Mucosa of descending colon (tissue), 3 donors: ENCODE results near the gene CTNNBIP1. TPM values are rescaled to one million over a fixed set of nuclear protein-coding genes. Genes with fewer than 3 reads are reported as not detected.
A peak's percentile ranks its signal among the peaks of the same experiment; 100 is the strongest.

ENCODE experiments used
- ATAC-seq: fragments of 200-7000 bp; cut with Tn5 transposase; one replicate; pipeline ENCODE4 v1.9.1; 2020; ENCODE audit warnings: mild to moderate bottlenecking, moderate library complexity
- DNase-seq, 3 donors: peaks; one replicate each; pipeline ENCODE4 v3.0.0-alpha.2; 2020
- H3K36me3 ChIP-seq: fragments of 200-600 bp; one replicate; pipeline ENCODE4 v1.8.0; 2021; ENCODE audit warnings: low read depth, mild to moderate bottlenecking
- H3K4me1 ChIP-seq: fragments of 200-600 bp; one replicate; pipeline ENCODE4 v1.8.0; 2021; ENCODE audit warnings: low read depth, mild to moderate bottlenecking
- H3K4me3 ChIP-seq: fragments of 200-600 bp; one replicate; pipeline ENCODE4 v1.8.0; 2021; ENCODE audit warnings: mild to moderate bottlenecking
- H3K9me3 ChIP-seq: fragments of 200-600 bp; one replicate; pipeline ENCODE4 v1.8.0; 2021; ENCODE audit warnings: mild to moderate bottlenecking
- intact Hi-C, 2 donors: fragments of 100-400 bp; cut with DNase I in 1 of 2; cut with micrococcal nuclease in 1 of 2; formaldehyde crosslinking; loops; one replicate each; pipeline versions ENCODE4 v1.11.0 to v1.11.1; 2022; cut with DNase I, micrococcal nuclease
- total RNA-seq, 3 donors: library from RNA; stranded (reverse); fragmentation: NEBNext Ultra II Directional in 2 of 3; extraction: Animal tissue kit (Norgen Biotek cat#: 25700) in 2 of 3; gene quantifications; one replicate each; pipeline versions ENCODE4 v1.2.1 to v1.2.4, GENCODE V29; 2021 to 2023
- TF ChIP-seq, protein P1 (sequence below): fragments of 200-600 bp; IDR thresholded peaks from one replicate; pipeline ENCODE4 v1.8.0; 2022; ENCODE audit warnings: antibody characterized with exemption, mild to moderate bottlenecking
- donor health status: DM: no; HTN: no; CAD: no; lungs with moderate emphysema.
- donor health status: DM: no; HTN: no; CAD: no.
- donor health status: DM: no; HTN: yes; CAD: no.

Gene CTNNBIP1
- total RNA-seq, 3 donors from 2014 or later: 20.0 to 24.4 (median 23.3) TPM

DNA sequence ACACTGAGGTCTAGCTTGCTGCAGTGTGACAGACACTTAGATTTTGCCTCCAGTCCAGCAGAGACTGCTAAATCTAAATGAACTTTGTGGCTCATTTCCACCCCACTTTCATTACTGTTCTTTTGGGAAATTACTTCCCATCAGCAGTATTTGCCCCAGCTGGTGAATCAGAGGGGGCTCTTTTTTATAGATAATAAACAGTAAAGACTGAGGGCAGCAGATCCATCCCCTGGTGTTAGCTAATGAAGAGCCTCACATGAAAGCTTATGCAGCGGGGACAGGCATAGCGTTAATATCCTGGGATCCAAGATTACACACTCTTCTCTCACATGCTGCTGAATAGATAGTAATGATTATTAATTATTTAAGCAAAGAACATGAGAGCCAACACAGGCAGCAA lies 6.4 kb upstream of the CTNNBIP1 start:
- H3K9me3 ChIP-seq: no peaks in the 10 kb centered on the region
- TF ChIP-seq, protein P1, sequence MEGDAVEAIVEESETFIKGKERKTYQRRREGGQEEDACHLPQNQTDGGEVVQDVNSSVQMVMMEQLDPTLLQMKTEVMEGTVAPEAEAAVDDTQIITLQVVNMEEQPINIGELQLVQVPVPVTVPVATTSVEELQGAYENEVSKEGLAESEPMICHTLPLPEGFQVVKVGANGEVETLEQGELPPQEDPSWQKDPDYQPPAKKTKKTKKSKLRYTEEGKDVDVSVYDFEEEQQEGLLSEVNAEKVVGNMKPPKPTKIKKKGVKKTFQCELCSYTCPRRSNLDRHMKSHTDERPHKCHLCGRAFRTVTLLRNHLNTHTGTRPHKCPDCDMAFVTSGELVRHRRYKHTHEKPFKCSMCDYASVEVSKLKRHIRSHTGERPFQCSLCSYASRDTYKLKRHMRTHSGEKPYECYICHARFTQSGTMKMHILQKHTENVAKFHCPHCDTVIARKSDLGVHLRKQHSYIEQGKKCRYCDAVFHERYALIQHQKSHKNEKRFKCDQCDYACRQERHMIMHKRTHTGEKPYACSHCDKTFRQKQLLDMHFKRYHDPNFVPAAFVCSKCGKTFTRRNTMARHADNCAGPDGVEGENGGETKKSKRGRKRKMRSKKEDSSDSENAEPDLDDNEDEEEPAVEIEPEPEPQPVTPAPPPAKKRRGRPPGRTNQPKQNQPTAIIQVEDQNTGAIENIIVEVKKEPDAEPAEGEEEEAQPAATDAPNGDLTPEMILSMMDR: no peak

DNA sequence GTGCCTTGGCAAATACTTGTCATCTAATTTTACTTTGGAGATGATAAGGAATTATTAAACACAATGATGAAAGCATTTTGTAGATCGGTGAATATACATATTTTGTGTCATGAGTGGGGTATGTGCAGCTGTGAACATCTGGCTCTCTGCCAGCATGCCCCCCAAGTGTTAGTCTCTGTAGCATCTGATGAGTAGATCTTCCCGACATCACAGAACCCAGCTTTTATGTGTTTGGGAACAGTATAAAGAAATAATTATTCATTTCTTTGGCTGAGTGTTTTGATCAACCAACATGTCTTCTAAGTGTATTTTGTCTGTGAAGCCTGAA lies 4.5 kb upstream of the CTNNBIP1 start:
- TF ChIP-seq, protein P1: no peak
- DNase-seq: no peak
- ATAC-seq: no peak
- Histone ChIP-seq H3K9me3 (no peaks in the 10 kb centered on the region), H3K4me1 (peaks cover 14% of the 10 kb centered on the region), H3K4me3 (no peak overlapping the region), H3K36me3 (no peaks in the 10 kb centered on the region)
- intact Hi-C loops: no loop called here

More for the DNA sequence above, 6.4 kb upstream of the CTNNBIP1 start:
- DNase-seq (no peak), ATAC-seq (no peak)
- H3K36me3 ChIP-seq: no peaks in the 10 kb centered on the region
- no peak overlapping the region for H3K4me3 ChIP-seq
- intact Hi-C loops: no loop called here
- H3K4me1 ChIP-seq: peaks cover 10% of the 10 kb centered on the region

DNA sequence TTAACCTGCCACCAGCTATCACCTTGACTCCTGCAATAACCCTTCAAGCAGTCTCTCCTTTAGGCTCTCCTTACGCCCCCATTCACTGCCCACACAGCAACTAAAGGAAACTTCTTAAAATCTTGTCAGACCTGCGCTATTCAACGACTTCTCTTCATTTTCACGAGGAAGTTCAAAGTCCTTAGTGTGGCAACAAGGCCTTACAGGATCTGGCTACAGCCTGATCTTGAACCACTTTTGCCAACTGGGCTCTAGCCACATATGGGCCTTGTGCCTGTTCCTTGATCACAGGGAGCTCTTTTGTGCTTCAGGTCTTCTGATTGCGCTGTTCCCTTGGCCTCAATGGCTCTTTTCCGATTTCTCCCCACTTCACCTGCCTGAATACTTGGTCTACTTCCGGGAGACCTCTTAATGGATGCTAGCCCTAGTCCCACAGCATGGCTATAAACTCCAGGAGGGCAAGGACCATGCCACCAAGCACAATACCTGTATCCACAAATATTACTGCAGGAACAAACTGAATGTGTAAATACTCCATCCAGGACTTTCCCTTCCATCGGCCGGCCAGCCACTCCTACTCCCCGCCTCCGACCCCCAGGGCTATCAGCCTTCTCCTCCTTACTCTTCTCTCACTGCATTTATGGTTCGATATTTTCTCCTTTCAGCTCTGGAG lies 2.3 kb upstream of the CTNNBIP1 start:
- intact Hi-C loops: no loop called here

DNA sequence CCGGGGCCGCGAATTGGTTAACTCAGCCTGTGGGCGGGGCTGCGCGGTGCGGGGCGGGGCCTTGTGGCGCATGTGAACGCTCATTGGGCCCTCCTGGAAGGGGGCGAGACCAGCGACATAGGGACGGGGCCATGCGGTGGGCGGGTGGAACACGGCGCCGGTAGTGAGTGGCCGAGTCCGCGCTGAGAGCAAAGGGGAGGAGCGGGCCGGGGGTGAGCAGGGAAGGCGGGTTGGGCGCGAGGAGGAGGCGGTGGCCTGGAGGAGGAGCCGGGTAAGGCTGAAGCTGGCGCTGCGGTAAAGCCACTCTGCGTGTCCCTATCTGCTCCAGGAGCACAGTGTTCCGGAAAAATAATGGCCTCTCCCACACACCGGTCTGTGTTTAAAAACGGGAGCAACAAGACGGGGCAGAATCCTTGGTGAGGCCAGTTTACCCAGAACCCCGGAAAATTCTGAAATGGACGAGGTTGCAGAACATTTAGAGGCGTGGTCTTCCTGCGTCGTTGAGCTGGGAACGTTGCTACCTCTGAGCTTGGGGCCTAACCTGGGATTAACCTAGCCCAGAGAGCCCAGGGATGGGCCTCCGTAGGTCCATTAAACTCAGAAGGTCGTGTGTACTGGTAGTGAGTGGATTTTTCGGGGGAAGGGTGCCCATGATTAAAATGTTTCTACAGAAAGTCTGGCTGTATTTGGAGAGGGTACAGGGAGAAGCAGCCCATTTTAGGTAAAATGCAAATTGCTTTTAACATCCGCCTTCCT lies 532 bp upstream of the CTNNBIP1 start:
- ATAC-seq (peak; percentile 93), DNase-seq (peak; percentile 100)
- Histone ChIP-seq H3K9me3 (no peaks in the 10 kb centered on the region), H3K4me1 (peaks cover 29% of the 10 kb centered on the region), H3K4me3 (peak overlapping the region; percentile 4), H3K36me3 (no peaks in the 10 kb centered on the region)
- intact Hi-C loops: no loop called here
- TF ChIP-seq, protein P1: no peak

More for the DNA sequence above, 2.3 kb upstream of the CTNNBIP1 start:
- Histone ChIP-seq H3K9me3 (no peaks in the 10 kb centered on the region), H3K4me3 (no peak overlapping the region), H3K36me3 (no peaks in the 10 kb centered on the region), H3K4me1 (peaks cover 29% of the 10 kb centered on the region)
- peak in 1 of 3 donors; percentile 41 for DNase-seq
- TF ChIP-seq, protein P1: no peak
- no peak for ATAC-seq

DNA sequence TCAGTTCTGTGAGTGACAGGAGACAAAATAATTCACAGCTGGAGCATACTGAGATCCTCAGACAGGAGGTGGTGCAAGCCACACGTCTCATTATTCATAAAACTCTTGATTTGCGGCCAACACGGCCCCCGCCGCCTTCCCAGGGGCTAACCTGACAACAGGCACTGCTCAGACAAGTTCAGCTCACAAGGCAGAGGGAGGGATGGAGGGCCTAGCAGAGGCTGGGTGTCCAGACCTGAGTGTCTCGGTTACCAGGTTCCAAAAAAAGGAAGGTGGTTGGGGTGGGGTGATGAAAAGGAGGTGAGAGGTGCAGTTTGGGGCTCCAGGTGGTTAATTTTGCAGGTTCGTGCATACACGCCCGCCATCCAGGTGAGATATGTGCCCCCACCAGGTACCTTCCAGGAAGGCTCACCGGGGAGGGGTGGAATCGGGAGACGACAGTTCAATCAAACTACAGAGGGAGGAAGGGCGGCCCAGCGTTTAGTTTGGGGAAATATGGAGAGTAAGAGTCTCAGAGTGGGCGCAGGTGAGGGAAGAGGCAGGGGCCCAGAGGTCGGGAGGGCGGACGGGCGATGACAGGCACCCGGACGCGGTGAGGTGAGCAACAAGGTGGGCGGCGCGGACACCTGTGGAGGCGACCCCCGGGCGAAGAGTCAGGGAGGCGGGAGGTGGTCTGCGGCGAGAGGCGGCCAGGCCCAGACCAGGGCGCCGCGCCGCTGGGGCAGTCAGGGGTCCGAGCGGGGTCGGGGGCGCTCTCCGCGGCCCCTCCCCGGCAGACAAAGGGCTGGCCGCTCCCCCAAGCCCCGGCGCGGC lies 629 bp downstream of the CTNNBIP1 start:
- Histone ChIP-seq H3K4me3 (peak overlapping the region; percentile 56), H3K4me1 (peaks cover 29% of the 10 kb centered on the region), H3K9me3 (no peaks in the 10 kb centered on the region), H3K36me3 (no peaks in the 10 kb centered on the region)
- TF ChIP-seq, protein P1: no peak
- intact Hi-C loops: no loop called here
- ATAC-seq: no peak
- peak; percentile 48 to 73 (median 71) for DNase-seq
